IMR-90 (cell line): ENCODE results near the gene LDLRAD4. TPM values are rescaled to one million over a fixed set of nuclear protein-coding genes. Genes with fewer than 3 reads are reported as not detected.

Experiments
- ATAC-seq: fragments of 200-7000 bp; cut with Tn5 transposase; 2 replicates; pipeline ENCODE4 v1.9.1; 2020; ENCODE audit warnings: low read depth, mild to moderate bottlenecking, moderate library complexity
- BruUV-seq: library from RNA; stranded (reverse); fragments of 400-500 nt; replicated peaks from 2 replicates; lab custom pipeline; 2021; lab: Mats Ljungman, UMichigan
- CTCF ChIA-PET: fragments of 300-600 bp; formaldehyde crosslinking; extraction: SDS; loops from one replicate; lab custom pipeline; 2021; ENCODE audit warnings: antibody characterized with exemption; lab: Yijun Ruan, JAX
- POLR2A ChIA-PET: fragments of 300-600 bp; sonication (Branson Sonifier 250); formaldehyde crosslinking; loops from one replicate; lab custom pipeline; 2022; ENCODE audit warnings: antibody characterized with exemption; ENCODE audit not compliant: unreplicated experiment; lab: Charles Lee
- DNase-seq: peaks from one replicate; pipeline ENCODE4 v3.0.0; 2013
- H2AFZ ChIP-seq: replicated peaks from 2 replicates; pipeline ENCODE3; 2013; ENCODE audit warnings: low read length, mild to moderate bottlenecking; ENCODE audit not compliant: poor library complexity
- H2AK5ac ChIP-seq: 2 replicates; pipeline ENCODE4 v1.6.1; 2013; ENCODE audit warnings: low read depth, low read length, inconsistent platforms
- H2AK9ac ChIP-seq: replicated peaks from 2 replicates; pipeline ENCODE3; 2013; ENCODE audit warnings: mild to moderate bottlenecking, low read depth, low read length, moderate library complexity; ENCODE audit not compliant: poor library complexity
- H2BK120ac ChIP-seq: 2 replicates; pipeline ENCODE4 v1.6.1; 2013; ENCODE audit warnings: low read depth, low read length, inconsistent platforms
- H2BK15ac ChIP-seq: 3 replicates; pipeline ENCODE4 v1.6.1; 2013; ENCODE audit warnings: low read depth, low read length, inconsistent platforms
- H2BK20ac ChIP-seq: 2 replicates; pipeline ENCODE4 v1.6.1; 2013; ENCODE audit warnings: low read depth, mild to moderate bottlenecking, inconsistent platforms, low read length, moderate library complexity
- H2BK5ac ChIP-seq: 2 replicates; pipeline ENCODE4 v1.6.1; 2013; ENCODE audit warnings: mild to moderate bottlenecking, low read depth, low read length, inconsistent platforms; ENCODE audit not compliant: poor library complexity, severe bottlenecking
- H3K14ac ChIP-seq: replicated peaks from 2 replicates; pipeline ENCODE4 v1.6.1; 2013; ENCODE audit warnings: low read depth, low read length, inconsistent platforms
- H3K18ac ChIP-seq: 2 replicates; pipeline ENCODE4 v1.6.1; 2013; ENCODE audit warnings: low read depth, low read length, control low read depth
- H3K23ac ChIP-seq: 2 replicates; pipeline ENCODE4 v1.6.1; 2013; ENCODE audit warnings: low read depth, low read length, inconsistent platforms
- H3K27ac ChIP-seq: 2 replicates; pipeline ENCODE4 v1.5.1; 2013; ENCODE audit warnings: mild to moderate bottlenecking, control low read depth, low read length; ENCODE audit not compliant: insufficient read depth
- H3K27me3 ChIP-seq: 2 replicates; pipeline ENCODE4 v1.6.1; 2013; ENCODE audit warnings: low read length; ENCODE audit not compliant: control insufficient read depth, insufficient read depth
- H3K36me3 ChIP-seq: 2 replicates; pipeline ENCODE4 v1.6.1; 2013; ENCODE audit warnings: low read length, mixed read lengths; ENCODE audit not compliant: control insufficient read depth, insufficient read depth
- H3K4ac ChIP-seq: 2 replicates; pipeline ENCODE4 v1.6.1; 2013; ENCODE audit warnings: low read depth, low read length, inconsistent platforms
- H3K4me1 ChIP-seq: 2 replicates; pipeline ENCODE4 v1.6.1; 2013; ENCODE audit warnings: low read length, mixed read lengths; ENCODE audit not compliant: control insufficient read depth, insufficient read depth
- H3K4me2 ChIP-seq: 2 replicates; pipeline ENCODE4 v1.6.1; 2013; ENCODE audit warnings: low read depth, mild to moderate bottlenecking, control low read depth, low read length, moderate library complexity
- H3K4me3 ChIP-seq: 2 replicates; pipeline ENCODE4 v1.5.1; 2013; ENCODE audit warnings: low read depth, mild to moderate bottlenecking, control low read depth, low read length, moderate library complexity; ENCODE audit not compliant: insufficient read depth
- H3K56ac ChIP-seq: 2 replicates; pipeline ENCODE4 v1.6.1; 2013; ENCODE audit warnings: low read length, inconsistent platforms; ENCODE audit not compliant: insufficient read depth; ENCODE audit errors: extremely low read depth
- H3K79me1 ChIP-seq, 2 experiments: 2 replicates each; pipeline ENCODE4 v1.6.1; 2013; ENCODE audit warnings: low read length in 2 of 2, inconsistent platforms in 1 of 2, low read depth in 1 of 2
- H3K9ac ChIP-seq: 2 replicates; pipeline ENCODE4 v1.6.1; 2013; ENCODE audit warnings: low read depth, low read length, control low read depth
- H3K9me1 ChIP-seq: 2 replicates; pipeline ENCODE4 v1.6.1; 2013; ENCODE audit warnings: low read length, inconsistent platforms; ENCODE audit not compliant: insufficient read depth
- H3K9me3 ChIP-seq: 2 replicates; pipeline ENCODE4 v1.6.1; 2013; ENCODE audit warnings: low read length; ENCODE audit not compliant: control insufficient read depth, insufficient read depth
- H4K20me1 ChIP-seq: 2 replicates; pipeline ENCODE4 v1.6.1; 2013; ENCODE audit warnings: low read length, inconsistent platforms; ENCODE audit not compliant: insufficient read depth
- H4K5ac ChIP-seq: 2 replicates; pipeline ENCODE4 v1.6.1; 2013; ENCODE audit warnings: mild to moderate bottlenecking, low read depth, low read length, control low read depth
- H4K8ac ChIP-seq, 2 experiments: 2 replicates each; pipeline ENCODE4 v1.6.1; 2013; ENCODE audit warnings: low read depth in 2 of 2, low read length in 2 of 2, control low read depth in 1 of 2, inconsistent platforms in 1 of 2
- H4K91ac ChIP-seq: 2 replicates; pipeline ENCODE4 v1.6.1; 2013; ENCODE audit warnings: low read depth, low read length, inconsistent platforms; ENCODE audit not compliant: insufficient read depth
- ELK1 ChIP-seq: fragments of 150-350 bp; IDR thresholded peaks from 2 replicates; pipeline ENCODE4 v1.6.1; 2016; ENCODE audit warnings: low read depth, mild to moderate bottlenecking, low read length, moderate library complexity, borderline replicate concordance
- FOS ChIP-seq: fragments of 150-350 bp; IDR thresholded peaks from 2 replicates; pipeline ENCODE4 v1.6.1; 2016; ENCODE audit warnings: low read depth, low read length
- MAFK ChIP-seq: IDR thresholded peaks from 2 replicates; pipeline ENCODE4 v1.6.1; 2012; ENCODE audit warnings: low read depth, low read length, improper control_type of control experiment
- MAZ ChIP-seq: IDR thresholded peaks from 2 replicates; pipeline ENCODE4 v1.6.1; 2012; ENCODE audit warnings: low read depth, mild to moderate bottlenecking, low read length, improper control_type of control experiment, moderate library complexity, borderline replicate concordance
- WGBS, 2 experiments: methylation state at CpG; one replicate each; pipeline versions ENCODE4 v1.1.5 to v1.1.7; 2013; ENCODE audit warnings: missing lambda C conversion rate in 2 of 2; ENCODE audit not compliant: insufficient read length in 1 of 2; ENCODE audit errors: extremely low coverage in 2 of 2; 5-methylcytosine and 5-hydroxymethylcytosine counted together
- dilution Hi-C: fragments of 300-500 bp; cut with HindIII; formaldehyde crosslinking; loops from one replicate; pipeline ENCODE4 v1.14.3; 2018; ENCODE audit warnings: low sequenced_read_pairs; ENCODE audit not compliant: unreplicated experiment
- in situ Hi-C: fragments of 300-500 bp; cut with MboI; formaldehyde crosslinking; loops from 3 replicates; pipeline ENCODE4 v1.14.3; 2019; ENCODE audit warnings: low sequenced_read_pairs, inconsistent platforms, mixed read lengths
- intact Hi-C: fragments of 100-400 bp; cut with micrococcal nuclease; formaldehyde crosslinking; loops from 2 replicates; pipeline ENCODE4 v1.10.0; 2022
- polyA plus RNA-seq, 3 experiments: library from polyadenylated mRNA; depleted of rRNA; stranded (reverse); fragments of >200 nt; gene quantifications; 2 replicates each; pipeline ENCODE4 v1.2.3, GENCODE V29; 2012; ENCODE audit warnings: low replicate concordance in 1 of 3
- total RNA-seq: library from RNA; depleted of rRNA; stranded (reverse); fragments of >200 nt; gene quantifications from 2 replicates; pipeline ENCODE4 v1.2.3, GENCODE V29; 2012

Gene LDLRAD4
- total and polyA plus RNA-seq, 2 of the 4 experiments (the other 2 are of a cell fraction): not detected

- Histone ChIP-seq H2BK120ac (no peak overlapping the region), H2BK15ac (no peak overlapping the region), H2AK9ac (no peak overlapping the region), H2BK5ac (no peak overlapping the region), H3K27me3 (no peaks in the 10 kb centered on the region), H3K4me3 (no peak overlapping the region), H3K4me1 (no peaks in the 10 kb centered on the region), H3K18ac (no peak overlapping the region), H3K14ac (no peak overlapping the region), H3K9ac (no peak overlapping the region), H3K9me3 (peaks cover 2% of the 10 kb centered on the region; the same call in 1 of the 2 replicates), H4K5ac (no peak overlapping the region), H4K20me1 (no peaks in the 10 kb centered on the region), H3K79me1 (no peaks in the 10 kb centered on the region), H3K56ac (no peak overlapping the region), H4K91ac (no peak overlapping the region), H2BK20ac (no peak overlapping the region), H3K4ac (no peak overlapping the region), H3K36me3 (no peaks in the 10 kb centered on the region), H3K9me1 (no peaks in the 10 kb centered on the region), H3K27ac (no peak overlapping the region), H4K8ac (no peak overlapping the region), H2AK5ac (no peak overlapping the region), H3K23ac (no peak overlapping the region), H2AFZ (no peak overlapping the region), H3K4me2 (no peak overlapping the region)
- no TSS peak for BruUV-seq
- intact Hi-C loops: no loop called here
- 72% methylated on average over 3 of the region's 11 CpGs; no CpG with 5 or more reads in 1 of the 2 experiments for WGBS, 2 experiments
- no peak for TF ChIP-seq ELK1
- TF ChIP-seq MAZ: no peak
- TF ChIP-seq FOS: no peak
- no peak for TF ChIP-seq MAFK
- ATAC-seq (no peak), DNase-seq (no peak)
- in situ Hi-C loops: no loop called here
- ChIA-PET CTCF (no interaction called here), POLR2A (no interaction called here)
- dilution Hi-C loops: no loop called here
Measured at GRCh38 chr18:13409997-13410396, 191.4 kb downstream of the LDLRAD4 start.
